ENCODE results near the gene TTL. TPM values are rescaled to one million over a fixed set of nuclear protein-coding genes. Genes with fewer than 3 reads are reported as not detected.
"Not testable (repeated sequence)": the region's sequence is repeated elsewhere in the genome, so short reads cannot be mapped to it uniquely, and the experiment has no call there.

The TTL gene
- total RNA-seq, 1 donor from 2014 or later: 50.5 TPM

DNA sequence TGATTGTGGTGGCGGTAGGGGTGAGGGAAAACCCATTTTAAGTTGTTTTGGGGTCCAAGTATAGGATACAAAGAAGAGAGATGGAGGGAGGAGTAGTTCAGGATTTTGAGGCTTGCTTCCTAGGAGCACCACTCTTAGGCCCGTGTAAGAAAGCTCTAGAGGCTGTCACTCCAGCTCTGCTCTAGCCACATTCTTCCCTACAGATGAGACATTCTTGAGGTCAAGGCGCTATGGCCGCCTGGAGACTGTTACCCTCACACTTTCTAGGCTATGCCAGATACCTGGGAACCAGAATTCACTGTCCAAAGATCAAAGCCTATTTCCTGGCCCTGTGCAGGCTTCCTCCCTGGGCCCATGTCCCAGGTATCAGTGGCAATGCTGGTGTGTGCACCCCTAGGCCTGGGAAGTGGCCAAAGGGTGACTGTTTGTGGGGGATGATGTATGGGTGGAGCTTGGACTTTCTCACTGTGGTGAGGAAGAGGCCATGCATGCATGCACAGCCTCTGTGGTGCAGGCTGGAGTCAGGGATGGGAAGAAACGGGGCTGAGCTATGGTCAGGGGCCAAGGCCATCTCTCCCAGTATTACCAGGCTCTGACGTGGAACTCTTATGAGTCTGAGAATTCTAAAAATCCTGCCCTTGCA lies 7.0 kb upstream of the TTL start:
- DNase-seq (ENCODE audit: low read depth, low spot score): no peak

DNA sequence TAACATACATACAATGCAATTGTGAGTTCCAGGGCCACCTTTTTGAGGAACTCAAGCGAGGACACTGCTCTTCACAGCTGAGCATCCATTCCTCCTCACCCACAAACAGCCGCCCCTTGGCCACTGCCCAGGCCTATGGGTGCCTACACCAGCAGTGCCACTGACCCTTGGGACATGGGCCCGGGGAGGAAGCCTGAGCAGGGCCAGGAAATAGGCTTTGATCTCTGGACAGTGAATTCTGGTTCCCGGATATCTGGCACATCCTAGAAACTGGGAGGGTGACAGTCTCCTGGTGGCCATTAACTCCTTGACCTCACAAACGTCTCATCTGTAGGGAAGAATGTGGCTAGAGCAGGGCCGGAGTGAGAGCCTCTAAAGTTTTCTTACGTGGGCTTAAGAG lies 5.5 kb upstream of the TTL start:
- DNase-seq (ENCODE audit: low read depth, low spot score): no peak

DNA sequence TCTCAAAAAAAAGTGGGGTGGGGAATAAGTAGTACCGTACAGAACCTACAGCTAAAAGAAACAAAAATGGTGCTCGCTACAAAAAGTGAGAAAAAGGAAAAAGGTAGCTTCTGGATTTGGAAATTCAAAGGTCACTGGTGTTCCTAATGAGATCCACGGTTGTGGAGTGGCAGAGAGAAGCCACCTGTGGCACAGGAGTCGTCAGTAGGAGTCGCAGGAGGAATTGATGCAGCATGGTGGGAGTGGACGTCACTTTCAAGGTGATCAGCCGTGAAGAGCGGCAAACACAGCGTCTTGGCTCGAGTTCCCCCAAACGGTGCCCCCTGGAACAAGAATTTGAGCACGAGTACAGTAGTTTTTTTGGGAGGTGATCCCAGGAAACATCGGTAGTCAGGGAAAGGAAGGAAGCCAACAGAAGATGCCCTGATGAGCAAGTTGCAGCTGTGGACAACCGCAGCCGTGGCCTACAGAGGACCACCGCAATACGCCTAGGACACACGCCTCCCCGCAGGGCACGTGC lies 1.4 kb upstream of the TTL start:
- DNase-seq (ENCODE audit: low read depth, low spot score): no peak

DNA sequence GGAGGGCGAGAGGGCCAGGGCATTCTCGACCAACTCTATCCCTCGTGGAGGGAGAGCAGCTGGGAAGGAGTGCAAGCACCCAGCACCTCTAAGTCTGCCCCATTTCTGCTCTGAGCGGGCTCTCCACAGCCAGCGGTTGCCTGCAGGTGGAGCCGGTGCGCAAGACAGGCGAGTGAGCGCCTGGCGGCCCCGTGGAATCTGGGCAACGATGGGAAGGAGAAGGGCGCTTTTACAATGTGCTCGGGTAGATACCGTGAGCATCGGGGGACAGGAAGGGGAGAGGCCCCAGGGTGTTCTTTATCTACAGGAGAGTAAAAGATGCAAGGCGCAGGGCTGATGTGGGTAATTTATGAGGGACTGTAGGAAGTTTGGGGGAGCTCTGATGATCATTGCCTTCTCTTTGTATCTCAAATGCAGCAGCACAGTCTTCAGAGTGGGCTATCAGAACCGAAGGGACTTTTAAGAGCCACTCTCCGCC lies 867 bp upstream of the TTL start:
- DNase-seq (ENCODE audit: low read depth, low spot score): peak; percentile 57

DNA sequence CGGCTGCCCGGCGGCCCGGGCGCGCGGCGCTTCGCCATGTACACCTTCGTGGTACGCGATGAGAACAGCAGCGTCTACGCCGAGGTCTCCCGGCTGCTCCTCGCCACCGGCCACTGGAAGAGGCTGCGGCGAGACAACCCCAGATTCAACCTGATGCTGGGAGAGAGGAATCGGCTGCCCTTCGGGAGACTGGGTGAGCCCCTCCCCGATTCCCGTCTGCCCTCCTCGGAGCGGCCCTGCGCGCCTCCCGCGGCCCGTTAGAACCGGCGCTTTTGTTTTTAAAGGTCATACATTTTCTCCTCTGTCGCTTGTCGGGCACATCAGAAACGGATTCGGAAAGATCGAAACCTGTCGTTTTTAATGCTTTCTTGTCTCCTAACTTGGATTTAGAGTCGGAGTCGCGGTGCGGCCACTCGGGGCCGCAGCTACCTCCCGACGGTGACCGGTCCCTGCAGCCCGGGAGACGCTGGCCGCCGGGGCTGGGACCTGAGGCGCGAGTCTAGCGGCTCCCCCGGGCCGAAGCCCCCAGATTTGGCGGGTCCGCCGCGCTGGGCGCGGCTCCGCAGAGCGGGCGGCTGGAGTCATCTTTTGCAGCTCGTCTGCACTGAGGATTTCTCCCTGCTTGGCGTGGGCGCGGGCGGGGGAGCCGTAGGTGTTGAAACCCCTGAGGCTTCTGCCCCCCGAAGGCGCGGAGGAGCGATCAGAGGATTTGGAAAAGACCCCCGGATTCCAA lies 519 bp downstream of the TTL start:
- no peak for DNase-seq (ENCODE audit: low read depth, low spot score)

DNA sequence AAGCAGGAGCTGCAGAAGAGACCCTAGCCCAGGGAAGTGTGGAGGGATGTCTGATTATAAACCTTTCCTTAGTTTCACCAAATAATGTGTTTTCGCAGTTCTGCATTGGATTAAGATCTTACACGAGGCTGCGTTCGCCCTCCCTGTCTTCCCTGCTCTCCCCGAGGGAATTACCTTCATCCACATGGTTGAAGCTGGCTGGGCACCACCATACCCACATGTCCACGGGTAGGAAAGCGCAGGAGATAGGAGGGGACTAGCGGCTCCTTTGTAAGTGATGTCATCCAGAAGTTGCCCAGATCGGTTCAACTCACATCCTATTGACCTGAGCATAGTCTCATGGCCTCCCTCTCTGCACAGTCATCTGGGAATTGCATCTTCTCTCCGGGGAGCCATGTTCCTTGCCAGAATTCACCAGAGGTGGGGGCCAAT lies 1.1 kb downstream of the TTL start:
- no peak for DNase-seq (ENCODE audit: low read depth, low spot score)

DNA sequence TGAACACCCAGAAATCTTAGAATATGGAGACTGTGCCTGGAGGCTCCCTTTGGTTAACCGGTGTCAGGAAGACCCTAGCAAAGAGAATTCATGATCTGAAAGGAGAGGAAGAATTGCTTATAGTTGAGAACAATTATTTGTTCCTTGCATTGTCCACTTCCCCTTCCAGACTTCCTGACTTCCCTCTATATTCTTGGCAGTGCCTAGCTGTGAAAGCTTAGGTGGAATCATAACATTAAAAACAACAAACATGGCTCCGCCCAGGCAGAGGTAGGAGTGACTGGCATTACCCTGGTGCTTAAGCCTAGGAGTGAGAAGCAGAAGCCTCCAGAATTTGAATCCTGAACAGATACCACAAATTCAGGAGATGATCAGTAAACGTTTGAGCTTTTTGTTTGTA lies 1.9 kb downstream of the TTL start:
- DNase-seq (ENCODE audit: low read depth, low spot score): no peak

DNA sequence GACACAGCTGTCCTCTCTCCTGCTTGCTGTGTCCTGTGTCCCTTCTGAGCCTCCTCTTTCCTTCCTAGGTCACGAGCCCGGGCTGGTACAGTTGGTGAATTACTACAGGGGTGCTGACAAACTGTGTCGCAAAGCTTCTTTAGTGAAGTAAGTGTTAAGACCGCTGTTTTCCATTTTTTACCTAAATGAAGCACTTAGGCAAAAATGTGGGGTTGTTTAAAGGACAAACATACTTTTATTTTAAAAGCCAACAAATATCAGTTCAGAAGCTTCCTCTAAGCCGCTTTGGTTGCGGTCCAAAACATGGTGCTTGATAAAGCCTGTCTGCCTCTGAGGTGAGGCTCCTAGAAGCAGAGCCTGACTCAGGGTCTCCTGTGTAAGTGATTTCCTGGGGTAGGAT lies 3.9 kb downstream of the TTL start:
- no peak for DNase-seq (ENCODE audit: low read depth, low spot score)

DNA sequence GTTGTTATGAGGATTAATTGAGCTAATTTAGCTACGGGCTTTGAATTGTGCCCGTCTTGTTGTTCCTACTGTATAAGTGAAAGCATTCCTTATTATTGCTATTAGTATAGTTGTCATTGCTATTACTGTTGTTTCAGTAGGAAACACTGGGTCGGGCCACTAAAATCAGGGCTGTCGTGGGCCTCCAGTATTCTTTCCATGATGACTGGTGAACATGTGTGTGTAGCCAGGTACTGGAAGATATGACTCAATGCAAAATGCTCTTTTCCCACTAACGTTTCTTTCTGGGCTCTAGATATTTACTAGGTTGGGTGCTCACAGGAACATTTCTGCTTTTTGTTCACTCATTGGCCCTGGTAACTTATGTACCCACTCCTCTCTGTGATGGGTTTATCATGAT lies 4.9 kb downstream of the TTL start:
- DNase-seq (ENCODE audit: low read depth, low spot score): no peak

DNA sequence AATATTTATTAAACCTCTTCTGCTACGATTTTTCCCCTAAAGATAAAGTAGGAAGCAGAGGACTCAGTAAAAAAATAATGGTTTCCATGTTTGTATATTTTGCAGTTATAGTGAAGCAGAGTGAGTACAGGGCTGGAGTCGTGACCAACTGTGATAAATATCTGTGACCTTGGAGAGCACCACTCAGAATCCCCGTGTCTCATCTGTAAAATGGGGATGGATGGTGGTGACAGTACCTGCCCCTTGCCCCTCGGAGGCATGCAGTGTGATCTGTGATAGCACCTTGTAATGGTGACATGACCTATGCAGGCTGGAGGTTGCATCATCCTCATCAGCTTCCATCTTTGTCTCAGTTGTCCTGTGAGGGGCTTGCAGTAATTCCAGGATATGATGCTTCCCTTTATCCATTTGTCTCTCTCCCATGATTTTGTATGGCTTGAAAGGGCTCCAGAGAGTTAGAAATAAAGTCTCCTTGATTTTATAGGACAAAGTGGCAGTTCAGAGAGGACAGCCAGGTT lies 5.5 kb downstream of the TTL start:
- no peak for DNase-seq (ENCODE audit: low read depth, low spot score)

DNA sequence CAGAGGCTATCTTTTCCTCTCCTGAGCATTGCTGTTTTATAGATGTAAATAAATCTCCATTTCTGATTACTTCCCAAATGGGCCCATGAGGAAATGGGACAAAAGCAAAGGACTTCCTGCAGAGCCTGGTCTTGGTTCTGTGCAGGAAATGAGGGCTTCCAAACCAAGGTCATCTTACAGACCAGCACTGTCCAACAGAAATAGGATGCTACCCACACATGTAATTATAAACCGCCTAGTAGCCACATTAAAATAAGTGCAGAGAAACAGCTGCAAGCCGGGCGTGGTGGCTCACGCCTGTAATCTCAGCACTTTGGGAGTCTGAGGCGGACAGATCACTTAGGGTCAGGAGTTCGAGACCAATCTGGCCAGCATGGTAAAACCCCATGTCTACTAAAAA lies 6.2 kb downstream of the TTL start:
- no peak for DNase-seq (ENCODE audit: low read depth, low spot score)

DNA sequence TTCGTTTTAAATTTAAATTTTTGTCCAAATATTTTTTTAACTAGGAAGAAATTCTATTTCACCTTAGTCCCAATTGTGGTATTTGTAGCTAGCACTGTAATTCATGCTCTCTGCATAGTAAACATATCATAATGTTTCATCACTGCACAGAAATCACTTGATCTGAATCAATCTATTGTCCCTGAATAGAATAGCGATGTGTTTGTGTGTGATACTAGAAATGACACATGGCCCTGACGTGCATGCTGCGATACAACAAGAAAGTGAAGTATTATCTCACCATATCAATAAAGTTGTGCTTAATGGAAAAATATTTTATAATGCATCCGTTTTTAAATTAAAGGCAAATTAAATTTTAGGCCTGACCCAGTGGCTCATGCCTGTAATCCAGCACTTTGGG lies 10.0 kb downstream of the TTL start:
- DNase-seq (ENCODE audit: low read depth, low spot score): no peak

DNA sequence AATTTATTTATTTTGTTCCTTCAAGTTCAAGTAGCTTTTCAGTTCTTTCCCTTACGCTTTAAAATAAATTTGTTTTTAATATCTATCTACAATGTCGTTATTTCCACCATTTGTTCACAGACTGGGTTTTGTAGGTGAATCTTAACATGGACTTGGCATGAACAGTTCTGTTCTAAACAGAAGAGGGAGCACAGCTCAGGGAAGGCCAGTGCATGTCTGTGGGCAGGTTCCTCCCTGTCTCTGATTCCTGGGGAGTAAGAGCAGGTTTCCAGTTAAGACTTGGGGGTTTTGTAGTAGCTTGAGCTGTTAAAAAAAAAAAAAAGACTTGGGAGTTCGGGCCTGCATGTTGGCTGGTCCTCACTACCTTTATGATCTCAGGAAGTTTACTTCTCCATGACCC lies 11.1 kb downstream of the TTL start:
- DNase-seq (ENCODE audit: low read depth, low spot score): no peak

DNA sequence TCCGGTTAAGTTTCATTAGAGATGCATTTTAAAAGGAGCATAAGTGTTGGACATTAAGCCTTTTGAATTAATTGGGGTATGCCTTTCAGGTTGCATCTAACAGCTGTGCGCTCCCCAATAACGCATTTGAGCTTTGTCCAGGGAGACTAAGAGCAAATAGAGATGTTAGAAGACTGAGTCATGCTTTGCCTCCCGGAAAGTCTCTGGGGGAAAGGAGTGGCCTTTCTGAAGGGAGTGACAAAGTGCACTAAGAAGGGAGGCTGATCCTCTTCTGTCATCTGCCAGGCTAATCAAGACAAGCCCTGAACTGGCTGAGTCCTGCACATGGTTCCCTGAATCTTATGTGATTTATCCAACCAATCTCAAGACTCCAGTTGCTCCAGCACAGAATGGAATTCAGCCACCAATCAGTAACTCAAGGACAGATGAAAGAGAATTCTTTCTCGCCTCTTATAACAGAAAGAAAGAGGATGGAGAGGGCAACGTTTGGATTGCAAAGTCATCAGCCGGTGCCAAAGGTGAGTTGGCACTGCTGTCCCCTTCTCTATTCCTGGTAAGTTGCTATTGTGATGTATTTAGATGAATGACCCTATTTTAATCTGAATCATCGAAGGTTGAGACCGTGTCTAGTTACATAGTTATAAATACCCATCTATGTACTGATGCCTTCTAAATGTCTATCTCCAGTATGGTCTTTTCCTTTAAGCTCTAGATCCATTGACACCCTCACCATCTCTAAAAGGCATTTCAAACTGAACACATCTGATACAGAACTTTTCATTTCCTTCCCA lies 12.1 kb downstream of the TTL start:
- no peak for DNase-seq (ENCODE audit: low read depth, low spot score)

DNA sequence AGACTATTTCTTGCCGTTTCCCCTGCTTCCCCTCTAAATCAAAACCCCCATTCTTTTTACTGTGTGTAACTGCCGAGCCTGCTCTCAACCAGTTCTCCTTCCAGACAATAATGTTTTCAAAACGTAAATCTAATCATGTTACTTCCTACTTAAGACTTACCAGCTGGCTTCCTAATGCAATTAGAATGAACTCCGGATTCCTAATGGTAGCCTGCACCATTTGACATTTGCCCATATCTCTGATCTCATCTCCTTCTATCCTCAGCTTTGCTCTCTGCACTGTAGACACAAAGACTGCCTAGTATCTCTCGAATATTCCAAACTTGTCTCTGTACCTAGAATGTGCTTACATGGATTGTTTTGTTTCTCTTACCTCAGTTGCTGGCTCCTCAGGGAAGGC lies 12.9 kb downstream of the TTL start:
- DNase-seq (ENCODE audit: low read depth, low spot score): no peak

DNA sequence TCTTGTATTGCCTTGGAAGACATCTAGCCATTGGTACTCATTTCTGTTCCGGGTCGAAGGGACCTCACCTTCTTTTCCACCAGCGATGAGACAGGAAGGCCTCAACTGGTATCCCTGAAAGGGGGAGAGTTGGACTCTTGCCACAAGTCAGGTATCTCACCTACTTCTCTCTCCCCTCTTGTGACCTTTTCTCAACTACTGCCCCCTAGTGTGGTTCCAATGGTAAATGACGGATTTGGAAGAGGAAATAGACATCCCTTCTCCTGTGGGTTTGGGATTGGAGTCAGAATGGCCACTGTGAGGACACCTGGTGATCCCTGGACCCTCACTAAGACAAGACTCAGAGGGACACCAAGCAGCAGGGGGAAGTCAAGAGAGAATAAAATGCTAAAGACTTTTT lies 13.9 kb downstream of the TTL start:
- not testable (repeated sequence) for DNase-seq (ENCODE audit: low read depth, low spot score)

DNA sequence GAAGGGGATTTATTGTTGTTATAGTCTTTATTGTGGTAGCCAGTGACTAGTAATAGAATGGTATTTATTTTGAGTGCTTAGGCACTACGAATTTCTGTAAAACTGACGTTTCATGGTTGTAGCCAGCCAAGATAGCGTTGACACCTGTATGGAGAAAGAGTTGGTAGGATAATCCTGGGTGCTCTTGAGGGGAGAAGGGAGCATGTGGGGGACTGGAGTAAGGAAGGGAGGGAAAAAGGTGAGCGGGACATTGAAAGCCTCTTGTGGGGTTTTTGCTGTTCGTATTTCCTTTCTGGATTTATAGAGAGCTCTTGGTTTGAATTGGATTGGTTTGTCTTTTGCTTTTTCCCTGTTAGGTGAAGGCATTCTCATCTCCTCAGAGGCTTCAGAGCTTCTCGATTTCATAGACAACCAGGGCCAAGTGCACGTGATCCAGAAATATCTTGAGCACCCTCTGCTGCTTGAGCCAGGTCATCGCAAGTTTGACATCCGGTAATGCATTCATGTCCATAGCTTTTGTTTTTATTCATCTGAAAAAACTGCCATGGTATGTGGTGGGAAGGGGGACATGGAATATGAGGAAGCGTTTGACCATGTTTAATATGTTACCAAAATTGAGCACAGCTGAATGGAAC lies 19.0 kb downstream of the TTL start:
- not testable (repeated sequence) for DNase-seq (ENCODE audit: low read depth, low spot score)

DNA sequence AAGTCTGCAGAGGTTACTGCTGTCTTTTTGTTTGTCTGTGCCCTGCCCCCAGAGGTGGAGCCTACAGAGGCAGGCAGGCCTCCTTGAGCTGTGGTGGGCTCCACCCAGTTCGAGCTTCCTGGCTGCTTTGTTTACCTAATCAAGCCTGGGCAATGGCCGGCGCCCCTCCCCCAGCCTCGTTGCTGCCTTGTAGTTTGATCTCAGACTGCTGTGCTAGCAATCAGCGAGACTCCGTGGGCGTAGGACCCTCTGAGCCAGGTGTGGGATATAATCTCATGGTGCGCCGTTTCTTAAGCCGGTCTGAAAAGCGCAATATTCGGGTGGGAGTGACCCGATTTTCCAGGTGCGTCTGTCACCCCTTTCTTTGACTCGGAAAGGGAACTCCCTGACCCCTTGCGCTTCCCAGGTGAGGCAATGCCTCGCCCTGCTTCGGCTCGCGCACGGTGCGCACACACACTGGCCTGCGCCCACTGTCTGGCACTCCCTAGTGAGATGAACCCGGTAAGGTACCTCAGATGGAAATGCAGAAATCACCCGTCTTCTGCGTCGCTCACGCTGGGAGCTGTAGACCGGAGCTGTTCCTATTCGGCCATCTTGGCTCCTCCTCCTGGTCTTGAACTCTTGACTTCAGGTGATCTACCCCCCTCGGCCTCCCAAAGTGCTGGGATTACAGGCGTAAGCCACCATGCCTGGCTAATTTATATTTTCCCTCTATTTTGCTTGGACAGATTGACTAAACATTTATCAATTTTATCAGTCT lies 27.5 kb downstream of the TTL start:
- DNase-seq (ENCODE audit: low read depth, low spot score): not testable (repeated sequence)

DNA sequence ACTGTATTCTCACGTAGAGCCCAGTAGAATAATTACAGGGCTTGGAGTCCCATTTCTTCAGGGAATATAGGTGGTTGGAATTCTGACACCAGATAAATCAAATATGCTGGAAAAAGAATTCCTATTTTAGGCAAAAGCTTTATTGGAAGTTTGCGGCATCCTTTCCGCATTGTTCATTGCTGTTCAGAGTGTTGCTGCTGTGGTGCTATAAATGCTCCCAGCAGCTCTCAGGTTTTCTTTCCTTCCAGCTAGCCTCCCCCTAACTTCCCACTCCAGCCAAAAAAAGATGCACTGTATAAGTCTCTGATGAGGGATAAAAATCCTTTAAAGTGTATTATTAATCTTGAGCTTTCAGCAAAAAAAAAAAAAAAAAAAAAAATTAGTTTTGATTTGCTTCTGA lies 34.8 kb downstream of the TTL start:
- DNase-seq (ENCODE audit: low read depth, low spot score): no peak

DNA sequence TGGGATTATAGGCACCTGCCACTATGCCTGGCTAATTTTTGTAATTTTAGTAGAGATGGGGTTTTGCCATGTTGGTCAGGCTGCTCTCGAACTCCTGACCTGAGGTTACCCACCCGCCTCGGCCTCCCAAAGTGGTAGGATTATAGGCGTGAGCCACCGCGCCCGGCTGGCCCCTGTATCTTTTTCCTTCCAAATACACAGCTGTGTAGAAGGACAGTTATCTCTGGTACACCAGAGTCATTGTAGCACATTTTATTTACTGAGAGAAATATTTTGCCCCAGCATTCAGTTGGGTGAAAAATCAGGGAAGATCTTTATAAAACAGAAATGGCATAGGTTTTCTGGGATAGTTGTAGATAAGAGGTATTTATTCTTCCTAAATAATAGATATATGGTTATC lies 36.9 kb downstream of the TTL start:
- no peak for DNase-seq (ENCODE audit: low read depth, low spot score)

DNA sequence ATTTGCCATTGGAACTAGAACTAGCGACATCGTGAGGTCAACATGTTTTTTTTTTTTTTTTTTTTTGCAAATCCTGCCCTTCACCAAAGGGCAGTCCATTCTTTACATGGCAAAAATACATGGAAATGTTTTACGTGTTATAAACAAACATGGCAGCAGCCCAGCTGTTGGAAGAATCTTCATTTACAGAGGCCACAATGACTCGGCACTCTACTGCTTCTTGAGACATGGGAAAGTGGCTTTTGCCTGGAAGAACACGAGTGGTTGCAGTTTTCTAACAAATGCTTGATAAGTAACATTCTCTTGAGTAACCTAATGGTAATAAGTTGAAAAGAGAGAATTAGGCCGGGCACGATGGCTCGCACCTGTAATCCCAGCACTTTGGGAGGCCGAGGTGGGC lies 37.5 kb downstream of the TTL start:
- DNase-seq (ENCODE audit: low read depth, low spot score): no peak

Measured in pulmonary artery endothelial cell (primary cell).